Superior temporal gyrus (tissue), 1 donor: ENCODE results near the gene CDS1.
"Not testable (repeated sequence)": the region's sequence is repeated elsewhere in the genome, so short reads cannot be mapped to it uniquely, and the experiment has no call there.

Experiments
- DNase-seq: peaks from one replicate; pipeline ENCODE4 v3.0.0-alpha.2; 2016; ENCODE audit errors: extremely low spot score

CDS1 gene

DNA sequence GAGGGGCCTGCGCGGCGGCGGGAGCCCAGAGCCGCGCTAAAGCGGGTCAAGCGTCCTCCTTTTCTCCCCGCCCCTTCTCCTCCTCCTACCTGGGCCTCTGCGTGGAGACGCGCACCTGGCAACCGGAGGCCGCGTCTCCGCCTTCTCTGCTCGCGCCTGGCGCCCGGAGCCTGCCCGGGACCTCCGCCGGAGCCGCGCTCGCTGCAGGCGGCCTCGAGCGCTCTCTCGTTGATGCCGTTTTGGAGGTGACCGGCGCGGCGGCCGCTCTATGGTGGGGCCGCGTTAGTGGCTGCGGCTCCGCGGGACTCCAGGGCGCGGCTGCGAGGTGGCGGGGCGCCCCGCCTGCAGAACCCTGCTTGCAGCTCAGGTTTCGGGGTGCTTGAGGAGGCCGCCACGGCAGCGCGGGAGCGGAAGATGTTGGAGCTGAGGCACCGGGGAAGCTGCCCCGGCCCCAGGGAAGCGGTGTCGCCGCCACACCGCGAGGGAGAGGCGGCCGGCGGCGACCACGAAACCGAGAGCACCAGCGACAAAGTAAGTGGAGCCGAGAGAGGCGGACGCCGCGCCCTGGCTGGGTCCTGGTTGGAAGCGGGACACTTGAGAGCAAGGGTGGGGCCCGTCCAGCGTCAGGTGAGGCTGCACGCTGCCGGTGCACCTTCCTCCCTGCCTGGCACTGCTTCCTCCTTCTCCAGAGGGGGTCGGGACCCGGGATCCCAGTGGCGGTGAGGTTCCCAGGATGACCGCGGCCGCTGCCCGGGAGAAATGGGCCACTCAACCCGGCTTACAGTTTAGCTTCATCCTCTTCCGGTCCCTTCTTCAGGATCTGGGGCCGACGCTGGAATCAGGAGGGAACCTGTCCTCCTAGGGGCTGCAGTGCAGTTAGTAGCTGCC lies at the start of gene CDS1:
CDS1 (plus strand) TSS at position 140 of the 888 bp plus-strand sequence; CDS start at position 415, 275 bp downstream.
- DNase-seq = no peak

DNA sequence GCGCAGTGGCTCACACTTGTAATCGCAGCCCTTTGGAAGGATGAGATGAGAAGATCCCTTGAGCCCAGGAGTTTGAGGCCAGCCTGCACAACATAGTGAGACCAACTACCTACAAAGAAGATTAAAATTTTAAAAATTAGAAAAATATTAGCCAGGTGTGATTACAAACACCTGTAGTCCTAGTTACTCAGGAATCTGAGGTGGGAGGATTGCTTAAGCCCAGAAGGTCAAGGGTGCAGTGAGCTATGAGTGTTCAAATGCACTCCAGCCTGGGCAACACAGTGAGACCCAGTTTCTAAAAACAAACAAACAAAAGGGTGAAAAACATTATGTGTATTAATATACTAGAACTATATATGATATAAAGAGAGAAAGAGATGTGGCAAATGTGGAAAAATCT lies 47.0 kb upstream of the CDS1 start:
- DNase-seq = no peak

DNA sequence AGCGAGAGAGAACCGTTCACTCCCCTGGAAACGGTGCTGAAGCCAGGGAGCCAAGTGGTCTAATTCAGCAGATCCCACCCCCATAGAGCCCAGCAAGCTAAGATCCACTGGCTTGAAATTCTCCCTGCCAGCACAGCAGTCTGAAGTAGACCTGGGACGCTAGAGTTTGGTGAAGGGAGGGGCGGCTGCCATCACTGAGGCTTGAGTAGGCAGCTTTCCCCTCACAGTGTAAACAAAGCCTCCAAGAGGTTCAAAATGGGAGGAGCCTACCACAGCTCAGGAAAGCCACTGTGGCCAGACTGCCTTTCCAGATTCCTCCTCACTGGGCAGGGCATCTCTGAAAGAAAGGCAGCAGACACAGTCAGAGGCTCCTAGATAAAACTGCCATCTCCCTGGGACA lies 37.8 kb upstream of the CDS1 start:
- DNase-seq = no peak

DNA sequence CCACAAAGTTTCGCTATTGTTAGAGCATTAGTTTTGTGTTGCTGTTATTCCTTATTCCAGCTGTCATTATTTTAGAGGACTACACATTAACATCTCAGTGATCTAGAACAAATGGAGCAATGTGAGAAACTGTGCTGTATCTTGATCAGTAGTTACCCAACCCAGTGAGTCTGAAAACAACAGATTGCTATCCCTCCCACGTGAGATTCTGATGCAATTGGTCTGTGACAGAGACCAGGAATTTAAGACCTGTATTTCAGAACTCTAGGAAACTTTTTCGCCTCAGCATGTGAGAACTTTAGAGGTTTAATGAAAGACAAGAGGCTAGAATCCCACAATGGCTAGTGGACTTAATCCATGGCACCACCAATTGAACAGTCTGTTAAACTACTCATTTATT lies 35.7 kb upstream of the CDS1 start:
- no peak for DNase-seq

DNA sequence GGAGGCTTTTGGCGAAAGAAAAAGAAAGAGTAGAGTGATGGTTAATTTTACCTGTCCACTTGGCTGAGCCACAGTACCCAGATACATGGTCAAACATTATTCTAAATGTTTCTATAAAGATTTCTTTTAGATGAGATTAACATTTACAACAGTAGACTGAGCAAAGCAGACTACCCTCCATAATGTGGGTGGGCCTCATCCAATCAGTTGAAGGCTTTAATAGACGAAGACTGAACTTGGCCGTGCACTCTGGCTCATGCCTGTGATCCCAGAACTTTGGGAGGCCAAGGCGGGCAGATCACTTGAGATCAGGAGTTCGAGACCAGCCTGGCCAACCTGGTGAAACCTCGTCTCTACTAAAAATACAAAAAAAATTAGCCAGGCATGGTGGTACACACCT lies 33.7 kb upstream of the CDS1 start:
- DNase-seq = not testable (repeated sequence)

DNA sequence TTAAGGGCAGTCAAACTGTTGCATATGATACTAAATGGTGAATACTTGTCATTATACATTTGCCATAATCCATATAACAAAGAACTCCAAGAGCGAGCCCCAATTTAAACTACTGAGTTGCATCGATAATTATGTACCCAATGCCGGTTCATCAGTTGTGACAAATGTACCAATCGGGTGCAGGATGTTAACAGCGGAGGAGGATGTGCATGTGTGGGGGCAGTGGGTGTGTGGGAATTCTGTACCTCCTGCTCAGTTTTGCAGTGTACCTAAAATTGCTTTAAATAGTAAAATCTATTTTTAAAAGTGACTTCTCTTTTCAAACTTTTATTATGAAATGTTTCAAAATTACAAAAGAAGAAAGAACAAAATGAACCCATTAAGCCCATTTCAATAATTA lies 20.8 kb upstream of the CDS1 start:
- no peak for DNase-seq

DNA sequence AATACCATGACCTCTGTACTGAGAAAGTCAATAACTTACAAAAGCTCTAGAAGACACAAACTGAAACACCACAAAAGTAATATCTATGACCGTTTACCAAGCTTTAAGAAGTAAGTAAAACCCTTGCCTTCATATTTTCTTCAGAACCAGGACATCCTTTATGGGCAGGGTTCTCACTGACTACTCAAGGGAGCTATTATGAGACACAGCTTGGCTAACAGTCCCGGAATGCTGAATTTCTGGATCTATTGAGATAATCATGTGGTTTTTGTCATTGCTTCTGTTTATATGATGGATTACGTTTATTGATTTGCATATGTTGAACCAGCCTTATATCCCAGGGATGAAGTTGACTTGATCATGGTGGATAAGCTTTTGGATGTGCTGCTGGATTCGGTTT lies 19.9 kb upstream of the CDS1 start:
- DNase-seq = no peak

DNA sequence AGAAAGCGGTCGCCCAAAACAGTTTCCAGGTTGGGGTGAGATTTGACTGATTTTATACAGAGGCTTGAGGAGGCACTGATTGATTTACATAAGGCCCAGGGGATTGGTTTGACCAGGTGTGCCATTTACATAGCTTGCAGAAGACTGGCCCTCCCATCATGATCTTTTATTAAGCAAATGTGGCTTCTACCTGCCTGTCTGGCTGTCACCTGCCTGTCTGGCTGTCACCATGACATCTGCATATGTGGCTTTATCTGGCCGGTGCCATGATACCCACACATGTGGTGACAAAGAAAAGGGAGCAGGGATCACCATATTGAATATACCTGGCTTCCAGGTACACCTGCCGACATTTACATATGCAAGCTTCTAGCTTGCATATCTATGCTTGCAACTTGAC lies 17.0 kb upstream of the CDS1 start:
- DNase-seq = no peak

DNA sequence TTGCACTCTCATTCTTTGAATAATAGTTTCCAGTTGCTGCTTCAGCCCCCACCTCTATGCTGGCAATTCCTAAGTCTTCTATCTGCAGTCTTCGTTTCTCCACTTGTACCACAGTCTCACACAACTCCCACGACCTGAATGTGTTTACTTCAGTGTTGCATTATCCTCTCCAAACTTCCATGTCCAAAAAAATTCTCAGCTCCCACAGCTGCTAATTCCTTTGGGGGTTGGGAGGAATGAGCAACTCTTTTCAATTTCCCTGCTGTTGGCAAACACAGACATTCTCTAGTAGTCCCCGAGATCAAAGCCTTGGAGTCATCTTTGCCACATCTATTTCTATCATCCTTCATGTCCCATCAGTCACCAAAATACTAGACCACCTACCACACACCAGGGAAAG lies 14.4 kb upstream of the CDS1 start:
- no peak for DNase-seq

DNA sequence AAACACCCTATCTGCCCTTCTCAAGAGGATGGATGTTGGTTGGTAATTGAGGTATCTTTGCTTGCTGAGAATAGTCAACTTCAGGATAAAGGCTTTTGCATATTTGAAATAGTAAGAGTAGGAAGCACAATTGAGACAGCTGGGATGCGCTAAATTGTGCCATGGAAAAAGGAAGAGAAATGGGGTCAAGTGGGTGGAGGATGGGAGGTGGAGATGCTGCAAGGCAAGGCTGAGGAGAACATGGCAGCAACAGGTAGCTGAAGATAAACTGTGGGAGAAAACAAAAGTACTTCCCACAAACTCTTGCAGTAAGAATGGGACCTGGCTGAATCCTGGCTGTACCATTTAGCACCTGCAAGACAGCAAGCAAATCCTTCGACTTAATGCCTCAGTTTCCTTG lies 13.9 kb upstream of the CDS1 start:
- no peak for DNase-seq

DNA sequence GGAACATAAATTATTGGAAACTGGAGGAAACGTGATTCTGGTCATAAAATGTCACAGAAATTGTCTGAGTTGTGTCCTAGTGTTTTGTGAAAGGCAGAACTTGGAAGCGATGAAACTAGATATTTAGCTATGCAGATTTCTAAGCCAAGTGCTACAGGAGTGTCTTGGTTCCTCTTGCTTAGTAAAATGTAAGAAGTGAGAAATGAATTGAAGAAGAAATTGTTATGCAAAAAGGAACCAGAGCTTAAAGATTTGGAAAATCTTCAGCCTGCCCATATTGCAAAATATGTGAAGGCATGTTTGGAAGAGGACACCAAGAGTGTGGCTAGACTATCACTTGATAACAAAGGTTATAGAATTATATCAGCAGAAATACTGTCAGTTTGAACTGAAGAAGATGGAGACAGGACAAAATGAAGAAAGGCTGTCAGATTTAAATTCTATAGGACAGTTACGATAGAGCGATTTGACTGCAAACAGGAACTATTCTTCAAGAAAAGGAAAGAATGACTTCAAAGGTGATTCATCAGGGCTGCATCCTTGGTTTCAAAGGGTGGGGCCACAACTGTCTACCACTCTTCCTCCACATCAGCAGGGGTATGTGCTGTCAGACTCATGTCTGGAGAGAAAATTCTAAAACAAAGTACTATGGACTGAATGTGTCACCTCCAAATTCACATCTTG lies 9.4 kb upstream of the CDS1 start:
- DNase-seq = peak; percentile 23

DNA sequence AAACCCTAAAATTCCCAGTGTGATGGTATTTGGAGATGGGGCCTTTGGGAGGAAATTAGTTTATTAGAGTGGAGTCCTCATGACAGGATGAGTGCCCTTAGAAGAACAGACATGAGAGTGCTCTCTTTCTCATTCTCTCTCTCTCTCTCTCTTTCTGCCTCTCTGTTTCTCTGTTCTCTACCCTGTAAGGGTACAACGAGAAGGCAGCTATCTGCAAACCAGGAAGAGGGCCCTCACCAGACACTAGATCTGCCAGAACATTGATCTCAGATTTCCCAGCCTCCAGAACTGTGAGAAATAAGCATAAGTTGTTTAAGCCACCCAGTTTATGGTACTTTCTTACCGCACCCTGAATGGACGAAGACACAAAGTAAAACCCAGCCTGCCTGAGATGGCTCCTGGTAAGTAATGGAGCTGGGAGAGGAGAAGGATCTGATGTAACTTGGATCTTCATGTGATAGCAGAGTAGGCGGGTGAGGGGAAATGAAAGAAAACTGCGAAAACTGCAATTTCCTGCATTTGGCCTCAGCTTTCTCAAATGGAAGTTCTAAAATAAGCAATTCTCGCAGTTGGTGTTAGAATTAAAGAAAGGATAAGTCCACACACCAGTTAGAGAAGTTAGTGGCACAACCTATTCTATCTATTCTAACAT lies 8.7 kb upstream of the CDS1 start:
- DNase-seq = peak; percentile 66

DNA sequence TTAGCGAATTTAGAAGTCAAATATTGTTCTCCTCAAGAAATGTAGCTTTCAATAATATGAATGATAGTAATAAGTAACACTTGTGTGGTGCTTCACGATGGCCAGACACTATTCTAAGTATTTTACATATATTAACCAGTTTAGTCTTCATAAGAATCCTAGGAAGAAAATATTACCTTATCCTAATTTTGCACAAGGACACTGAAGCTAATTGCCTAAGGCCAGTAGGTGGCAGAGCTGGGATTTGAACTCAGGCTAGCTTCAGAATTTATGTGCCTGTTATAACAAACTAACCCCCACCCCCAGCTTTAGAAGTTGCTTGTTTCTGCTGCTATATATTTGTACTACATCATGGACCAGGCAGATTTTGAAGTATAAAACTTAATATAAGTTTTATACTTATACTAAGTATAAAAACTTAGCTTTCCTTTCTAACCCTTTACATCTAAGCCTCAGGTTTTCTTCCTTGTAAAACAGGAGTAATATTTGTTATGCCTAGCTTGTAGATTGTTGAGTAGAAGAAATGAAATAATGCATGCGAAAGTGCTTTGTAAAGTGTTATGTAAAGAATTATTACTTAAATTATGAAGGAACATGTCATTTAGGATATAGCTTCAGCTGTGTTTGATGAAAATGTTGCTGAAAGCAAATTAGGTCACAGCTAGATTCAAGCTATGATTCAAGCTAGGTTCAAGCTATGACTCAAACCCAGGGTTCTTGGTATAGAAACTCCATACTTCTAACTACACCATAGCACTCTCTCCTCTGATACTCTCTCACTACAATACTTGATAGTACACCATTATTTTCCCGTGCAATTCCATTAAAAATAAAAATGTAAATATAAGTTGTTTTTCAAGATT lies 4.2 kb upstream of the CDS1 start:
- DNase-seq = peak; percentile 60

DNA sequence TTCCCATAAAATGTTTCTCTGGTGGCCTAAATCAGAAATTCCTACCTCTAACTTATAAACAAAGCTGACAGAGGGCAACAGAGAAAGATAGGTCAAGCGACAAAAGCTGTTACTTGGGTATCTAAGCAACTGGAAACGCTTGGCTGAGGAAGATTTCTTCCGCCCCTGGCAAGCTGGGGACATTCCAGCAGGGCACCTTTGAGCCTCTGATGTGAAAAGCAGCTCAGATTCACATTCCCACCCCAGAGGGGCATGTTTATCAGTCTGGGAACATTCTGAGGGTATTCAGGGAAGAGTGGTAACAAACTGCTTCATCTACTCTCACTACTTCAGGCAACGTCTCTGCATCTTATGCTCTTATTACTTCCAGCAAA lies 3.5 kb upstream of the CDS1 start:
- no peak for DNase-seq

DNA sequence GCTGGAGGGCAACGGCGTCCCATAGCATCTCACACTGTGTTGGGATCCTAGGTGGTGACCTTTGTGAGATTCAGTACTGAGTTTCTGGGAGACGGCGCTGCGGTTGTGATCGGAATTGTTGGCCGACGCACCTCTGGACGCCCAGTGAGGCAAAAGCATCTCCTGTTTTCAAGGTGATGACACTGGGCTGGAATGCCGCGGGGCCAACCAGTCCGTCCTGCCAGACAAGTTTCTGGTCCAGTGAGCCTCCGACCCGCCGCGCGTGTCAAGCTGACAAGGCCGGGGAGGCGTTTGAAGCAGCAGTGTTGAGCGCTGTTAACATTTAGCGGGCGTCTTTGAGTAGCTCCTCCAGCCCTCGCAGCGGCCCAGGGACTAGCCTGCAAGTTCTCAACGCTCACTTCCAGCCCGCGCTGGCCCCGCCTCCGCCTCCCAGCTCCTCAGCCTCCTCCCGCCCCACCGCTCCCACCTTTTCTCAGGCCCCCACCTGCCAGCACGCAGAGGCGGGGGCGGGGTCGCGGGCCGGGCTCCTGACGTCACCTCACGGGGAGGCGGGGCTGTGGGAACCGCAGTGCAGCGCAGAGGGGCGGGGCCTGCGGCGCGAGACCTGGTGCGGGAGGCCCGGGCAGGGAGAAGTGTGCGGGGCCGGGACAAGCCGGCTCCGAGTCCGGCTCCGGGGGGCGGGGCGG lies 482 bp upstream of the CDS1 start:
- peak; percentile 70 for DNase-seq

DNA sequence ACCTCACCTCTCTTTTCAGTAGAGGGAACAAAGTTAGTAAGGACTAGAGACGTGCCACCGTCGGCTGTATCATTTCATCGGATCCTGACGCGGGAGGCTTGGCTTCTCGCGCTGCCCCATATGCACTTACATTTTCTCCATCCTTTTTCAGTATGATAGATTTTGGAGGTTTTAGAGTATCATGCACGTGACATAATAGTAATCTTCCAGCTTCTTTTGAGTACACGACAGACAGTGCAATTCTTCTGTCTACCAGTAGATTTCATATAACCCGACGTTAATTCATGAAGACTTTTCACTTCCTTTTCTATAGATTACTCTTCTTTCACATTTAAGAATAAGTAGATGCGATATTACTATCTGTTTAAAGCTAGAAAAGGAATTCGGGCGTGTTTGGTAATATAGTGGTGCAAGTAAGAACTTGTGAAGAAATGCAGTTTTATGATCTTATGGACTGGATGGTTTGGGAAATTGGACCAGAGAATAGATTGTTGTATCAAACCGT lies 1.0 kb downstream of the CDS1 start:
- DNase-seq = peak; percentile 24

DNA sequence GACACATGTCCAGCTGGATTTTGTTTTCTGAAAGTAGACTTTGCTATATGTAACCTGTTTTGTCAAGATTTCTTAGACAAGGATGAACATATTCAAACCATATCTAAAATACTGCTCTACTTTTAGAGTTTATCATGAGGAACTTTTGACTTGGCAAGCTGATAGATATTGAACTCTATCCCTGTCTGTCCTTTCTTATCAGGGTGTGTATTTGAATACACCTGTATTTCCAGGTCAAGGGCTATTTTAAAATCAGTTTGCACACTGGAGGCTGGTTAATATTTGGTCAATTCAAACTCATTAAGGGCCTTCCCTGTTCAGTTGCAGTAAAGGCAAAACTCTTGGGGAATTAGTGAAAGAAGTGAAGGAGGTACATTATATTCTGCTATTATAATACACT lies 2.3 kb downstream of the CDS1 start:
- DNase-seq = no peak

DNA sequence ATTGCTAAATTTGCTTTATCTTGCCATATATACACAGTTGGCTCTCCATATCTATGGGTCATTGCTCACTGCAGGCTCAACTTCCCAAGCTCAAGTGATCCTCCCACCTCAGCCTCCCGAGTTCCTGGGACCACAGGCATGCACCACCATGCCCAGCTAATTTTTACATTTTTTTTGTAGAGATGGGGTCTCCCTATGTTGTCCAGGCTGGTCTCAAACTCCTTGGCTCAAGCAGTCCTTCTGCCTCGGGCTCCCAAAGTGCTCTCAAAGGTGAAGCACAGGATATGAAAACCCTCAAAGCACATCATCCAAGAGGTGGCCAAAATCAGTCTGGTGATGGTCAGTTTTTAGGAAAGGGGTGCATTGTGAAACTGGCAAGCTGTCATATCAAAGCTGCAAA lies 11.8 kb downstream of the CDS1 start:
- no peak for DNase-seq

DNA sequence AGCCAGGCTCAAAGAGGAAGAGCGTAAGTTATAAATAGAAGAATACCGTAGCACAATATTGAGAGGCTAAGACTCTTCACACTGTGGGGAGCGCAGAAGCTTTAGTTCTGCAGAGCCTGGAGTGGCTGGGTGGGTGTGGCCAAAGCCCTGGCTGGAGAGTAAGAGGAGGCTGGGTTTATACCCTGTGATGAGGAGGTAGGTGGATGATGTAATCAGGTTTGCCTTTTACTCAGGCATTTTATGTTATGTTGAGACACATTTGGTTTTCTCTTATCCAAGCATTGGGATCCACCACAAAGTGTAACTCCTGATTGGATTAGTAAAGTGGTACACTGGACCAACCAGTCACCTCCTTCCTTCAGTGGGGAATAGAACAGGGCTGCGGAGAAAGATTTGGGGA lies 13.9 kb downstream of the CDS1 start:
- DNase-seq = no peak

DNA sequence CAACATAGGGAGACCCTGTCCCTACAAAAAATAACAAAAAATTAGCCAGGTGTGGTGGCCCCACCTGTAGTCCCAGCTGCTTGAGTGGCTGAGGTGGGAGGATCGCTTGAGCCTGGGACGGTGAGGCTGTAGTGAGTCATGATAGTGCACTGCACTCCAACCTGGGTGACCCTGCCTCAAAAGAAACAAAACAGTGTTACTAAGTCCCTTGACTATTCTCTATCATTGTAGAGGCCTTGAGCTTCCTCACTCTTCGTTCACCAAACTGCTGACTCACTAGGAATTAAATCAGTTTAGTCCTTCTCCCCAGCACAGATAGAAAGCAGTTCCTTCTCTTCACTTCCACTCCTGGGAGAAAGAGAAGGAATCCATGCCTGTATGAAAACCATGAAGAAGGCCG lies 14.5 kb downstream of the CDS1 start:
- no peak for DNase-seq

DNA sequence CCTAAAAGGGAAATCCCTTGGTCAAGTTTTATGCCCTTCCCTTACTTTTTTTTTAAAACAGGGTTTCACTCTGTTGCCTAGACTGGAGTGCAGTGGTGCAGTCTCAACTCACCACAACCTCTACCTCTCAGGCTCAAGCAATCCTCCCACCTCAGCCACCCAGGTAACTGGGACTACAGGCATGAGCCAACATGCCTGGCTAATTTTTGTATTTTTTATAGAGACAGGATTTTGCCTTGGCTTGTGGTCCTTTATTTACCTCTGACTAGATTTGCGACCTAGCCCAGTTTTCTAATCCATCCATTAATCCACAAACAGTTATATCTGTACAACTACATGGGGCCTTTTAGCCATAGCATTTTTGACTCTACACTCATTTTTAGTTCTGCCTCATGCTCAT lies 23.7 kb downstream of the CDS1 start:
- no peak for DNase-seq
